MM.1S (cell line): ENCODE measurements around the gene SEC16B.

Experiments used
- CTCF ChIP-seq: fragments of 300-600 bp; sonication (generic); IDR thresholded peaks from 2 replicates; pipeline ENCODE4 v1.5.1; 2016; ENCODE audit warnings: antibody characterized with exemption, low read length, mixed read lengths
- EZH2 ChIP-seq: fragments of 300-600 bp; sonication (generic); optimal IDR thresholded peaks from 2 replicates; pipeline ENCODE3; 2017; ENCODE audit warnings: low read depth, mild to moderate bottlenecking, antibody characterized with exemption, low read length, mixed read lengths
- EZH2phosphoT487 ChIP-seq: fragments of 300-600 bp; sonication (generic); IDR thresholded peaks from 2 replicates; pipeline ENCODE4 v1.6.1; 2018; ENCODE audit warnings: antibody characterized with exemption, low read length

GRCh38 chr1:177902266-177902665 lies 67.6 kb downstream of the SEC16B start:
- no peak for TF ChIP-seq CTCF
- no peak for TF ChIP-seq EZH2
- TF ChIP-seq EZH2phosphoT487: no peak
